ENCODE data around the gene KIFC3. TPM values are rescaled to one million over a fixed set of nuclear protein-coding genes. Genes with fewer than 3 reads are reported as not detected.
A peak's percentile ranks its signal among the peaks of the same experiment; 100 is the strongest.

Gene KIFC3
- total RNA-seq, 1 donor from 2014 or later, result 0.52 TPM

DNA sequence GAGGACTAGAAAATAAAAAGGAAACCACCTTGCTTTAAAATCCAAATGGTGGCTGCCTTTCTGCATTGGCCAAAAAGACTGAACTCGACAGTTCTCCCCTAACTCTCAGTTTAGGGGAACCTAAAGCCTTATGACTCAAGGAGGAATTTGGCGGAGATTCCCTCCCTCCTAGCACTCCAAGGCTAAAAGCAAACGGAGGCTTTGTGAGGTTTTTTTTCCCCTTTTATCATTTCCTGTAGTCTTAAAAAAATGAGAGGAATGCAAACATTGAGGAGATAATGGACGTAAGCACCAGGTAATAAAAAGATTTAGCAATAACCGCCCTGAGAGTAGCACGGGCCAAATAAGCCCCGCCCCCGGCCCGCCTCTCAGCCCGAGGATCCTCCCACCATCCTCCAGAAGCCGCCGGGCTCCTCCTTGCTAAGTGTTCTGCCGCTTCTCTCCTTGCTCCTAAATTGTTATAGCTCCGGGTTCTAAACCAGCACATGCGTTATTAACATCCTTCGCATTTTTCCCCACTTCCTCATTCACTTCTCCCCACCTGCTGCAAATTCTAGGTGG is 5.8 kb upstream of the KIFC3 start:
- peak; percentile 25 for DNase-seq (ENCODE audit: low spot score)
- no peaks in the 10 kb centered on the region for H3K9me3 Mint-ChIP-seq
- H3K4me1 Mint-ChIP-seq (ENCODE audit: low read depth), result peaks cover 17% of the 10 kb centered on the region
- H3K27ac Mint-ChIP-seq, result peak overlapping the region; percentile 43
- intact Hi-C loops (cut with micrococcal nuclease), result no loop called here
- no peaks in the 10 kb centered on the region for H3K36me3 Mint-ChIP-seq (ENCODE audit: low read depth)
- peak overlapping the region; percentile 62 for H3K4me3 Mint-ChIP-seq (ENCODE audit: low read depth)
- peaks cover 33% of the 10 kb centered on the region for H3K27me3 Mint-ChIP-seq (ENCODE audit: low read depth)

DNA sequence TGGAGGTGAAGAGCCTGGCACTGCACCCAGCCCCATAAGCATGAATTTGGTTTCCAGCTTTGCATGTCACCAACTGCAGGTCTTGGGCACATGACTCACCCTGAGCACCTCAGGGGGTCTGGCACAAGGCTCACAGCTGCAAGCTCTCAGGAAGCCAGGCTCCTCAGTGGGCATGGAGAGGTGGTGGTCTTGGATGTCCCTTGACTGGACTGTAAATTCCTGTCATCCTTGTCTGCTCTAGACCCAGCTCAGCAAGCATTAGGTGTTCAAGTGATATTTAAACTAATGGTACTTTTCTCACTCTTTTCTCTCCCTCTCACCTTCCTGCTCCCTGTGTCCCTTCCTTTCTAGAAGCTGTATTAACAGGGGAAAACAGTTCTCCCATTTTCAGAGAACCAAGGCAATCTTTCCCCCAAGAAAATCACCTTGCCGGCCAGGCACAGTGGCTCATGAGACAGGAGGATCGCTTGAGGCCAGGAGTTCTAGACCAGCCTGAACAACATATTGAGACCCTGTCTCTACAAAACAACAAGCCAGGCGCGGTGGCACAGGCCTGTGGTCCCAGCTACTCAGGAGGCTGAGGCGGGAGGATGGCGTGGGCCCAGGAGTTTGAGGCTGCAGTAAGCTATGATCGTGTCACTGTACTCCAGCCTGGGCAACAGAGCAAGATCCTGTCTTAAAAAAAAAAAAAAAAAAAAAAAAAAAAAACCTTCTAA is 5.1 kb upstream of the KIFC3 start:
- Mint-ChIP-seq H3K36me3 (ENCODE audit: low read depth) (no peaks in the 10 kb centered on the region), H3K9me3 (no peaks in the 10 kb centered on the region), H3K27ac (no peak overlapping the region), H3K4me3 (ENCODE audit: low read depth) (no peak overlapping the region), H3K27me3 (ENCODE audit: low read depth) (peaks cover 39% of the 10 kb centered on the region), H3K4me1 (ENCODE audit: low read depth) (peaks cover 23% of the 10 kb centered on the region)
- intact Hi-C loops (cut with micrococcal nuclease), result no loop called here
- DNase-seq (ENCODE audit: low spot score), result no peak

DNA sequence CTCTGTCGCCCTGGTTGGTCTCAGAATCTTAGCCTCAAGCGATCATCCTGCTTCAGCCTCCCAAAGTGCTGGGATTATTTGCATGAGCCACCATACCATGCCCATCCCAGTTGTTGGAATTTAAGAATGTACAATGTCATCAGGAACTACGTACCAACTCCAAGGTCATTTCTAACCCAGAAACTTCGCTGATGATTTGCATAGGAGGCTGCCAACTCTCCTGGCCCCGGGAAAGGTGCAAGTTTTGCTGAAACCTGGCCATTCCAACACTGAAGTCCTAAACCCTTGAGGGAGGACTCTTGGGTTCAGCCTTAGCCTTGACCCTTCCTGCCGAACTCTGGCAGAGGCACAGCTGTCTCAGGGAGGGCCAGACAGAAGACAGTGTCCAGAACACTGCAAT is 2.9 kb upstream of the KIFC3 start:
- Mint-ChIP-seq H3K9me3 (no peaks in the 10 kb centered on the region), H3K4me1 (ENCODE audit: low read depth) (peaks cover 22% of the 10 kb centered on the region), H3K27ac (no peak overlapping the region), H3K27me3 (ENCODE audit: low read depth) (peaks cover 54% of the 10 kb centered on the region), H3K36me3 (ENCODE audit: low read depth) (no peaks in the 10 kb centered on the region), H3K4me3 (ENCODE audit: low read depth) (no peak overlapping the region)
- intact Hi-C loops (cut with micrococcal nuclease), result no loop called here
- DNase-seq (ENCODE audit: low spot score), result no peak

DNA sequence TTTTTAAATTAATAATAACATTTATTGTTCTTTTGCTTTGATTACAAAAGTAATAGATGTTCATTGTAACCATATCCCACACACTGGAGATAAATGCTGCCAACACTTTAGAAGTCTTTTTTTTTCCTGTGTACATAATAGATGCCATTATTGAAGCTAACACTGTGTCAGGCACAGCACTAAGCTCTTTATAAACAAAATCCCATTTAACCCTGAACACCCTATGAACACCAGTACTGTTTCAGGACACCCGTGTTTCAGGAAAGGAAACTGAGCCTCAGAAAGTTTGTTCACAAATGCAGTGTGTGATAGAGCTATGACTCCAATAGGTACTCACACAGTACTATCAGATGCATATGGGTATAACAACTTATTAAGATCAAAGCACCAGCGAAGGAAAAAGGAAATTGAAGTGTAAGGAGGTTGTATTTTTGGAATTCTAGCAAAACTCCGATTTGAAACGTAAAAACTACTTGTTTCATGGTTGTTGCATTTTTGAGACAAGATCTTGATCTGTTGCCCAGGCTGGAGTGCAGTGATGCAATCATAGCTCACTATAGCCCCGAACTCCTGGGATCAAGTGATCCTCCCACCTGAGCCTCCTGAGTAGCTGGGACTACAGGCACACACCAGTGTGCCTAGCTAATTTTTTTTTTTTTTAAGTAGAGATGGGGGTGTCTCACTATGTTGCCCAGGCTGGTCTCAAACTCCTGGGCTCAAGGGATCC is 2.0 kb upstream of the KIFC3 start:
- peaks cover 62% of the 10 kb centered on the region for H3K27me3 Mint-ChIP-seq (ENCODE audit: low read depth)
- intact Hi-C loops (cut with micrococcal nuclease), result no loop called here
- no peak for DNase-seq (ENCODE audit: low spot score)
- H3K27ac Mint-ChIP-seq, result no peak overlapping the region
- H3K4me1 Mint-ChIP-seq (ENCODE audit: low read depth), result peaks cover 24% of the 10 kb centered on the region
- no peaks in the 10 kb centered on the region for H3K36me3 Mint-ChIP-seq (ENCODE audit: low read depth)
- no peaks in the 10 kb centered on the region for H3K9me3 Mint-ChIP-seq
- no peak overlapping the region for H3K4me3 Mint-ChIP-seq (ENCODE audit: low read depth)

DNA sequence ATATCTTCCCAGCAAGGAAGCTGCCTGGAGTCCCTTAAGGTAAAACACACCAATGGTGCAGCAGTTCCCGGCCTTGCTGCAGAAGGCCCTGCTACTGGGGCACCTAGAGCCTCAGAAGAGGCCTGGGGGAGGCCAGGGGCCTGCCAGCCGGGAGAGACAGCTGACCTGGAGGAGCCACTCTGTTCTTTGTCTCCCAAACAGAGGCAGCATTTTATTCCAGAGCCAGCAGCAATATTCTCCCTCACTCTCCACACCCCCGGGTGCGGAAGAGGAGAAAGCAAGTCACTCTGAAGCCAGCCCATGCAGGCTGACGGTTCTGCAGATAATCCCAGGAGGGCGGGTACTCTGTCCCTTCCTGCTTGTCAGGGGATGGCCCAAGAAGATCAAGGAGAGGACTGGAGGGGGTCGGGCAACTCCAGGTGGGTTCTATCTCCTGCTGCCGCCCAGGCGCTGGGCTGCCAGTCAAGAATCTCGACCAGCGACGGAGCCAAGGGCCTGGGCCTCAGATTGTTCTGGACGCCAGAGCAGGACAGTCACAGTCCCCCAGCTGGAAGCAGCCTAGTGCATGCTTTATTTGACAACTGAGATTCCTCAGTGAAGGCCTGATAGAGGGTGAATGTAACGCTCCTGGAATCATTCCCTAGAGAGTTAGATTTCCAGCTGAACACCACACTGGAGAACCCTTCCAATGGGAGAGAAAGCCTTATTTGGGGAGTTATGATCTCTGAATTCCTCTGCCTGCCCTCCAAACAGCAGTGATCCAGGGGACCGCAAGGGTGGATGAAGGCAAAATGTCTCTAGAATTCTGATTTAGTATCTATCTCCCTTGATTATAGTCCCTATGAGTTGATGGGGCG is 1.1 kb upstream of the KIFC3 start:
- no peak for DNase-seq (ENCODE audit: low spot score)
- intact Hi-C loops (cut with micrococcal nuclease), result no loop called here
- peaks cover 26% of the 10 kb centered on the region for H3K4me1 Mint-ChIP-seq (ENCODE audit: low read depth)
- no peak overlapping the region for H3K27ac Mint-ChIP-seq
- H3K9me3 Mint-ChIP-seq, result no peaks in the 10 kb centered on the region
- no peaks in the 10 kb centered on the region for H3K36me3 Mint-ChIP-seq (ENCODE audit: low read depth)
- H3K27me3 Mint-ChIP-seq (ENCODE audit: low read depth), result peaks cover 64% of the 10 kb centered on the region
- peak overlapping the region; percentile 78 for H3K4me3 Mint-ChIP-seq (ENCODE audit: low read depth)

DNA sequence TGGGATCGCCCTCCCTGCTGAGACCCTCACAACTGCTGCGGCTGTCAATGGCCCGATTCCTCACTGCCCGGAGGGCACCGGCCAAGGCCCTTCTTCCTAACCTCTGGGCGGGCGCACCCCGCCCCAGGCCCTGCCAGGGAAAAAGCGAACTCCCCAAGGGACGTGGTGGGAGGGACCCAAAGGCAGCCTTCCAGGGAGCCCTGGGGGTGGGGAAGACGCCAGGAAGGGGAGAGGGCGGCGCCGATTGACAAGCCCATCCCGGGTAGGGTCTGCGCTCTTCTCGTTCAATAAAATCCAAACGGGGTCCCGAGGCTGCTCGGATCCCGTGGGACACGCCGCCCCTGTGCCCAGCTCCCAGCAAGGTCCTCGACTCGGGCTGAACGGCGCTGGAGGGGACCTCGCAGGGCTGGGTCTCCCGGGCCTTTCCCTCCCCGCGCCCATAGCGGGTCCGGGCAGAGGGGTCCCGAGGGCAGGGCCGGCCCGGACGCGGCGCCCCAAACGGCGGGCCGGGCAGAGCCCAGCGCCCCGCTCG is 416 bp downstream of the KIFC3 start:
- H3K4me3 Mint-ChIP-seq (ENCODE audit: low read depth), result no peak overlapping the region
- H3K27ac Mint-ChIP-seq, result no peak overlapping the region
- intact Hi-C loops (cut with micrococcal nuclease), result no loop called here
- DNase-seq (ENCODE audit: low spot score), result no peak
- peaks cover 61% of the 10 kb centered on the region for H3K27me3 Mint-ChIP-seq (ENCODE audit: low read depth)
- no peaks in the 10 kb centered on the region for H3K9me3 Mint-ChIP-seq
- H3K4me1 Mint-ChIP-seq (ENCODE audit: low read depth), result peaks cover 24% of the 10 kb centered on the region
- H3K36me3 Mint-ChIP-seq (ENCODE audit: low read depth), result no peaks in the 10 kb centered on the region

DNA sequence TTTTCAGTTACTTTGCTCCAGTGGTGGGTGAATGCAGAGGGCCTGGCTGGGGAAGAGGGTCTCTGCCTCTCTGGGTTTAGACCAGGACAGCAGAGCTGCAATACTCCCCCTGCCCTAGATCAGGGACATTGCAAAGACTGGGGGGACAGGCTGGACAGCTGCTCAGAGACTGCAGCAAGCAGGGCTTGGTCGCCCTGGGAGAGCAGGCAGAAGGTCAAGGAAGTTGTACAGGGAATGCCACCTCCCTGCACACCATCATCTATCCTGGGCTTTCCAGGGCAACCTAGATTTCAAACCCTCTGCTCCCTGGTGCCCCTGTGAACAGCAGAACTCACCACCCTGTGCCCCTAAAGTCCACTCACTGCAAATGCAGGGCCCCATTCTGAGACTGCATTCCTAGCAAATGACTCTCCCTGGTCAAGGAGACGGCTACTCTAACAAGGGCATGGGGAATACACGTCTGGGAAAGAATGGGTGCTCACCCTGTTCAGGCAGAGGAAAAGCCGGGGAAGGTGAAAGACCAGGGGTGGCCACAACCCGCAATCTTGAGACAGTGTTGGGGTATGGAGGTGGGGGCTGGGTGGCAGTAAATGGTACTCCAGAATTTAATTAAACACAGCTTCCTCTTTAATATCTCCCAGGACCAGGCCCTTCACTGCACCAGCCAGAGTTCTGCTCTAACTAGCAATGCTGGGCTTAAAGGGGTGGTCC is 1.0 kb downstream of the KIFC3 start:
- intact Hi-C loops (cut with micrococcal nuclease), result no loop called here
- H3K36me3 Mint-ChIP-seq (ENCODE audit: low read depth), result no peaks in the 10 kb centered on the region
- H3K9me3 Mint-ChIP-seq, result no peaks in the 10 kb centered on the region
- peaks cover 24% of the 10 kb centered on the region for H3K4me1 Mint-ChIP-seq (ENCODE audit: low read depth)
- H3K27me3 Mint-ChIP-seq (ENCODE audit: low read depth), result peaks cover 58% of the 10 kb centered on the region
- no peak overlapping the region for H3K27ac Mint-ChIP-seq
- no peak for DNase-seq (ENCODE audit: low spot score)
- no peak overlapping the region for H3K4me3 Mint-ChIP-seq (ENCODE audit: low read depth)

DNA sequence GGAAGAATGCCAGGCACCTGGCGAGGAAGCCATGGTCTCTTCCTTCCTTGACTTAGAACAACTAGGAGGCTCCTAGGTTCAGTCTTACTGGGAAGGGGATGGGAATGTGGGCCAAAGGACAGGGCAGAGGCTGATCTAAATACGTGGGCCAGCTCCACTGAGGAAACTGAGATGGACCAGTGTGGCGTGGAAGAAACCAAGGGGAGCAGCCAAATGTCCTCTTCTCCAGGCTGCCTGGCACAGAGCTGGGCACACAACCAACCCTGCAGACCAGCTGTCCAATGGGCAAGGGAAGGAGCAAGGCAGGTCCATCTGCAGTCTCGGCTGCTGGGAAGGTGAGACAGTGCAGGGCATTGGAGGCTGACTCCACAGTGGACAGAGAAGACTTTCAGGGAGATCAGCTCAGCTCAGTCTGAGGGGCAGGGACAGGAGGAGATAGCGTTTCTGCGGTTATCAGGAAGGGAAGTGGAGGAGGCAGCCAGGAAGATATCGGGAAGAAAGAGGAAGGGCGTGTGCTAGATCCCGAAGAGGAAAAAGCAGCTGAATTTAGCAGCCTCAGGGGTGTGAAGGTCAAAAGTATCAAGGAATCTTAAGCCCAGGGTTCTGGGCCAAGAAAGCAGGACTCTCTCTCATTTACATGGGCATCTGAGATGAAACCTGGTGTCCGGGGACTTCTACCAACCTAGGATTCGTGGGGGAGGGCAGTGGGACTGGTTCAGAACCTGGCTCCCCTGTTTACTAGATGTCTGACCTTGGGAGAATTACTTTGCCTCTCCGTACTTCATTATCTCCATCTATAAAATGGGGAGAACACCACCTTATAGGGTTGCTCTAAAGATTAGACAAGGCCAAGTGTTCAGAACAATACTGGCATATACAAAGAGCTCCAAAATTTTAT is 1.8 kb downstream of the KIFC3 start:
- H3K4me3 Mint-ChIP-seq (ENCODE audit: low read depth), result no peak overlapping the region
- H3K9me3 Mint-ChIP-seq, result no peaks in the 10 kb centered on the region
- intact Hi-C loops (cut with micrococcal nuclease), result no loop called here

DNA sequence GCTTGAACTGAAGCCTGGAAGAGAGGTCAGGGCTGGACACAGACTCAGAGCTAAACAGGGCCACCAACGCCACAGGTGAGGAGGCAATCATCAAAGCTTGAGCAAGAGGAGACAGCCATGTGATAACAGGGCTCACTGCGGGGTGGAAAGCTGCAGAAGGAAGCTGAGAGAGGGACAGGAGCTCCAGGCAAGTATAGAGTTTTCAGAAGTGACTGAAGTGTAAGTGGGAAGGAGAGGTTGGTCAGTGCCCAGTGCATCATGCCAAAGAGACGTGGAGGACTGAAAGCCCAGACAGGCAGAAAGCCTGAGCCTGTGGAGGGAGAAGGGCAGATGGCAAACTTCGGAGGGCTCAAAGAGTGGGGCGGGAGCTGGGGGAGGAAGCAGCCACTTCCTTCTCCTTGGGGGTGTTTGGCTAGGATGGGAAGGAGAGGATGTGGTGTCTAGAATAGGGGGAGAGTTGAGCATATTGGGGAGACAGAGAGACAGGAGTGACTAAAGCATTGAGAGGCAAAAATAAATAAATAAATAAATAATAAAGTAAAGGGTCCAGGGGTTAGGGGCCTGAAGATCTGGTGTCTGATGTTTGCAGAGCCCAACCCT is 2.6 kb downstream of the KIFC3 start:
- Mint-ChIP-seq H3K27ac (no peak overlapping the region), H3K27me3 (ENCODE audit: low read depth) (peaks cover 51% of the 10 kb centered on the region), H3K9me3 (no peaks in the 10 kb centered on the region), H3K4me3 (ENCODE audit: low read depth) (no peak overlapping the region), H3K36me3 (ENCODE audit: low read depth) (no peaks in the 10 kb centered on the region), H3K4me1 (ENCODE audit: low read depth) (peaks cover 24% of the 10 kb centered on the region)
- intact Hi-C loops (cut with micrococcal nuclease), result no loop called here
- no peak for DNase-seq (ENCODE audit: low spot score)

More for the DNA sequence above, 1.8 kb downstream of the KIFC3 start:
- H3K27me3 Mint-ChIP-seq (ENCODE audit: low read depth), result peaks cover 53% of the 10 kb centered on the region
- H3K36me3 Mint-ChIP-seq (ENCODE audit: low read depth), result no peaks in the 10 kb centered on the region
- DNase-seq (ENCODE audit: low spot score), result no peak
- H3K27ac Mint-ChIP-seq, result no peak overlapping the region
- H3K4me1 Mint-ChIP-seq (ENCODE audit: low read depth), result peaks cover 24% of the 10 kb centered on the region

DNA sequence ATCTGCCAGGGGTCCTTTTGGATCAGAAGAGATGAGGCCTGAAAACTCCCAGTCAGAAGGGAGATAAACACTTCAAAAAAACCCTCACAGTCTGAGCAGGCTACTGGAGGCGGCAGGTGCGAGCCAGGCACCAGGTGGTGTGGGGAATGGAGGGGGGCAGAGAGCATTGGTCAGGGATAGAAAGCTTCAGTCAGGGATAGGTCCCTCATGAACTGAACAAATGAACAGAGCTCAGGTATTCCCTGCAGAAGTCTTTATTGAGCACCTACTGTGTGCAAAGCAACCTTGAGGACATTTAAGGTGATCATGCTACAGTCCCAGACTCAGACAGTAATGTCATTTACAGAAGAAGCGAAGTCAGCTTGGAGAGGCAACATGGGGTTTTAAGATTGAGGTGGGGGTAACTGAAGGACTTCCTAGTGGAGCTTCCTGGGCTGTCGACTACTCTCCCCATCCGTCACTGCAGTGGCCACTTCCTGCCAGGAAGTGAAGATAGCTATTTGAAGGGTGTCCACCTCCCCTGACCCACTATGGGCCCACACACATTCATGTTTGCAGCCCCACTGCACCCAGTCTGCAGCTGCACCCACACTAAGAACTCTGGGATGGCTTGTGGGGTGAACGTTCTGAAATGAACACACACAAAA is 3.2 kb downstream of the KIFC3 start:
- H3K27me3 Mint-ChIP-seq (ENCODE audit: low read depth), result peaks cover 45% of the 10 kb centered on the region
- H3K4me3 Mint-ChIP-seq (ENCODE audit: low read depth), result no peak overlapping the region
- DNase-seq (ENCODE audit: low spot score), result no peak
- H3K36me3 Mint-ChIP-seq (ENCODE audit: low read depth), result no peaks in the 10 kb centered on the region
- H3K27ac Mint-ChIP-seq, result no peak overlapping the region
- no peaks in the 10 kb centered on the region for H3K9me3 Mint-ChIP-seq
- H3K4me1 Mint-ChIP-seq (ENCODE audit: low read depth), result peaks cover 24% of the 10 kb centered on the region
- intact Hi-C loops (cut with micrococcal nuclease), result no loop called here
